Measurements from ENCODE around the gene NSMCE4A.

Gene NSMCE4A

GRCh38 chr10:121952226-121952625 lies 22.8 kb downstream of the NSMCE4A start:
- no peak overlapping the region for H3K4me3 ChIP-seq (replicated peaks; ENCODE audit: low read depth, low read length)
- no peak for DNase-seq (ENCODE audit: low read depth)
- TF ChIP-seq CTCF (IDR thresholded peaks at IDR 0.05; ENCODE audit: low read length, missing control alignments): no peak

- no peak for TF ChIP-seq CTCF (IDR thresholded peaks at IDR 0.05; ENCODE audit: low read length, missing control alignments)
- DNase-seq (ENCODE audit: low read depth): no peak
- H3K4me3 ChIP-seq (replicated peaks; ENCODE audit: low read depth, low read length): no peak overlapping the region
These were observed 25.6 kb downstream of the NSMCE4A start for GRCh38 chr10:121949451-121949850.

- DNase-seq (ENCODE audit: low read depth): no peak
- no peak for TF ChIP-seq CTCF (IDR thresholded peaks at IDR 0.05; ENCODE audit: low read length, missing control alignments)
- H3K4me3 ChIP-seq (replicated peaks; ENCODE audit: low read depth, low read length): no peak overlapping the region
These were observed 26.0 kb downstream of the NSMCE4A start for GRCh38 chr10:121949049-121949448.

- no peak for DNase-seq (ENCODE audit: low read depth)
- no peak for TF ChIP-seq CTCF (IDR thresholded peaks at IDR 0.05; ENCODE audit: low read length, missing control alignments)
- H3K4me3 ChIP-seq (replicated peaks; ENCODE audit: low read depth, low read length): no peak overlapping the region
These were observed 27.4 kb downstream of the NSMCE4A start for GRCh38 chr10:121947343-121948330.

GRCh38 chr10:121942749-121943416 lies 32.1 kb downstream of the NSMCE4A start:
- no peak overlapping the region for H3K4me3 ChIP-seq (replicated peaks; ENCODE audit: low read depth, low read length)
- TF ChIP-seq CTCF (IDR thresholded peaks at IDR 0.05; ENCODE audit: low read length, missing control alignments): no peak
- peak; percentile 95 for DNase-seq (ENCODE audit: low read depth)

GRCh38 chr10:121941532-121941931 lies 33.5 kb downstream of the NSMCE4A start:
- no peak for DNase-seq (ENCODE audit: low read depth)
- H3K4me3 ChIP-seq (replicated peaks; ENCODE audit: low read depth, low read length): no peak overlapping the region
- TF ChIP-seq CTCF (IDR thresholded peaks at IDR 0.05; ENCODE audit: low read length, missing control alignments): no peak
